ENCODE data around the gene NTSR2.

Gene NTSR2

GRCh38 chr2:11712866-11713265, 42.9 kb upstream of the NTSR2 start:
- ChIA-PET POLR2A (no interaction called here), CTCF (interaction anchor here (0.6 to 1.0 kb wide), 3 partner anchors 20 to 272 kb away, joined by 3 to 4 read pairs (median 3); no protein-coding TSS in a partner anchor)
- DNase-seq (ENCODE audit: extremely low spot score): no peak
- no peak for TF ChIP-seq FOXK2 (IDR thresholded peaks at IDR 0.05)
- TF ChIP-seq ZNF384 (IDR thresholded peaks at IDR 0.05): no peak

- TF ChIP-seq NFRKB (IDR thresholded peaks at IDR 0.05) (no peak), FOXK2 (IDR thresholded peaks at IDR 0.05) (no peak), CTBP1 (IDR thresholded peaks at IDR 0.05; ENCODE audit: borderline replicate concordance) (no peak), FOXM1 (IDR thresholded peaks at IDR 0.05; ENCODE audit: borderline replicate concordance) (no peak), ELF4 (IDR thresholded peaks at IDR 0.05) (no peak), ZNF384 (IDR thresholded peaks at IDR 0.05) (no peak), FOXA1 (IDR thresholded peaks at IDR 0.05) (no peak), TARDBP (IDR thresholded peaks at IDR 0.05) (no peak), L3MBTL2 (conservative IDR thresholded peaks at IDR 0.05) (no peak), ARNT (IDR thresholded peaks at IDR 0.05) (no peak), SP1 (IDR thresholded peaks at IDR 0.05) (no peak), HDGF (IDR thresholded peaks at IDR 0.05; ENCODE audit: borderline replicate concordance) (no peak), BHLHE40 (IDR thresholded peaks at IDR 0.05; ENCODE audit: borderline replicate concordance) (no peak), PKNOX1 (IDR thresholded peaks at IDR 0.05) (no peak)
- ChIA-PET POLR2A (no interaction called here), CTCF (interaction anchor here (0.9 kb wide), 1 partner anchor 24 kb away, joined by 3 read pairs; no protein-coding TSS in a partner anchor)
- no peak for DNase-seq (ENCODE audit: extremely low spot score)
These were observed 41.8 kb upstream of the NTSR2 start for GRCh38 chr2:11711751-11712150.

GRCh38 chr2:11711354-11711716, 41.3 kb upstream of the NTSR2 start:
- ChIA-PET CTCF (no interaction called here), POLR2A (no interaction called here)
- TF ChIP-seq FOXK2 (IDR thresholded peaks at IDR 0.05) (no peak), FOXA1 (IDR thresholded peaks at IDR 0.05) (no peak), L3MBTL2 (conservative IDR thresholded peaks at IDR 0.05) (no peak), NFRKB (IDR thresholded peaks at IDR 0.05) (no peak), ELF4 (IDR thresholded peaks at IDR 0.05) (no peak), ARNT (IDR thresholded peaks at IDR 0.05) (no peak), SP1 (IDR thresholded peaks at IDR 0.05) (no peak), PKNOX1 (IDR thresholded peaks at IDR 0.05) (no peak), SUZ12 (IDR thresholded peaks at IDR 0.05) (no peak), CTBP1 (IDR thresholded peaks at IDR 0.05; ENCODE audit: borderline replicate concordance) (no peak), FOXM1 (IDR thresholded peaks at IDR 0.05; ENCODE audit: borderline replicate concordance) (no peak), TARDBP (IDR thresholded peaks at IDR 0.05) (no peak), BHLHE40 (IDR thresholded peaks at IDR 0.05; ENCODE audit: borderline replicate concordance) (no peak), HDGF (IDR thresholded peaks at IDR 0.05; ENCODE audit: borderline replicate concordance) (no peak), ZNF384 (IDR thresholded peaks at IDR 0.05) (no peak), LEF1 (IDR thresholded peaks at IDR 0.05; ENCODE audit: borderline replicate concordance) (no peak)
- no peak for DNase-seq (ENCODE audit: extremely low spot score)

- no peak for TF ChIP-seq L3MBTL2 (conservative IDR thresholded peaks at IDR 0.05)
- no peak for TF ChIP-seq PKNOX1 (IDR thresholded peaks at IDR 0.05)
- TF ChIP-seq CTBP1 (IDR thresholded peaks at IDR 0.05; ENCODE audit: borderline replicate concordance): no peak
- no peak for TF ChIP-seq BHLHE40 (IDR thresholded peaks at IDR 0.05; ENCODE audit: borderline replicate concordance)
- no peak for TF ChIP-seq SP1 (IDR thresholded peaks at IDR 0.05)
- no peak for TF ChIP-seq FOXK2 (IDR thresholded peaks at IDR 0.05)
- TF ChIP-seq NFRKB (IDR thresholded peaks at IDR 0.05): no peak
- no peak for TF ChIP-seq ELF4 (IDR thresholded peaks at IDR 0.05)
- no peak for TF ChIP-seq TARDBP (IDR thresholded peaks at IDR 0.05)
- TF ChIP-seq FOXA1 (IDR thresholded peaks at IDR 0.05): no peak
- ChIA-PET POLR2A (no interaction called here), CTCF (no interaction called here)
- DNase-seq (ENCODE audit: extremely low spot score): no peak
These were observed 40.8 kb upstream of the NTSR2 start for GRCh38 chr2:11710632-11711353.

GRCh38 chr2:11710210-11710609, 40.2 kb upstream of the NTSR2 start:
- ChIA-PET POLR2A (no interaction called here), CTCF (no interaction called here)
- DNase-seq (ENCODE audit: extremely low spot score): no peak

More at GRCh38 chr2:11710210-11710609, 40.2 kb upstream of the NTSR2 start:
- TF ChIP-seq FOXM1 (IDR thresholded peaks at IDR 0.05; ENCODE audit: borderline replicate concordance): no peak
- TF ChIP-seq PKNOX1 (IDR thresholded peaks at IDR 0.05): no peak
- no peak for TF ChIP-seq HDGF (IDR thresholded peaks at IDR 0.05; ENCODE audit: borderline replicate concordance)
- no peak for TF ChIP-seq ELF4 (IDR thresholded peaks at IDR 0.05)
- no peak for TF ChIP-seq FOXK2 (IDR thresholded peaks at IDR 0.05)
- no peak for TF ChIP-seq ARNT (IDR thresholded peaks at IDR 0.05)
- no peak for TF ChIP-seq SP1 (IDR thresholded peaks at IDR 0.05)
- no peak for TF ChIP-seq ZNF384 (IDR thresholded peaks at IDR 0.05)
- no peak for TF ChIP-seq NFRKB (IDR thresholded peaks at IDR 0.05)
- TF ChIP-seq CTBP1 (IDR thresholded peaks at IDR 0.05; ENCODE audit: borderline replicate concordance): no peak
- TF ChIP-seq SUZ12 (IDR thresholded peaks at IDR 0.05): no peak
- TF ChIP-seq TARDBP (IDR thresholded peaks at IDR 0.05): no peak
- TF ChIP-seq L3MBTL2 (conservative IDR thresholded peaks at IDR 0.05): no peak
- no peak for TF ChIP-seq BHLHE40 (IDR thresholded peaks at IDR 0.05; ENCODE audit: borderline replicate concordance)
- TF ChIP-seq FOXA1 (IDR thresholded peaks at IDR 0.05): no peak
- no peak for TF ChIP-seq LEF1 (IDR thresholded peaks at IDR 0.05; ENCODE audit: borderline replicate concordance)
